ENCODE measurements around the gene CLOCK.

GRCh38 chr4:55545151-55545550, 1.6 kb downstream of the CLOCK start:
- TF ChIP-seq POLR2A (IDR thresholded peaks at IDR 0.05; ENCODE audit: low read length) (no peak), GATA1 (IDR thresholded peaks at IDR 0.05; ENCODE audit: low read depth, low read length) (no peak)

Measured in erythroblast (primary cell).